Left lung (tissue), 10 donors: ENCODE data around the gene BTBD9. TPM values are rescaled to one million over a fixed set of nuclear protein-coding genes. Genes with fewer than 3 reads are reported as not detected.
A peak's percentile ranks its signal among the peaks of the same experiment; 100 is the strongest.

Experiments used
- ATAC-seq: fragments of 200-7000 bp; cut with Tn5 transposase; one replicate; pipeline ENCODE4 v1.9.1; 2020; ENCODE audit warnings: moderate library complexity
- DNase-seq, 4 donors: peaks; one replicate each; pipeline ENCODE4 v3.0.0-alpha.2; 2013 to 2020
- H3K27ac ChIP-seq, 2 donors: fragments of 200-600 bp; sonication (generic) in 1 of 2; one replicate each; pipeline versions ENCODE4 v1.5.0 to v1.8.0; 2020 to 2021
- H3K27me3 ChIP-seq, 2 donors: fragments of 200-600 bp; sonication (generic) in 1 of 2; one replicate each; pipeline versions ENCODE4 v1.5.0 to v1.8.0; 2020 to 2021
- H3K36me3 ChIP-seq, 2 donors: fragments of 200-600 bp; sonication (generic) in 1 of 2; one replicate each; pipeline versions ENCODE4 v1.5.0 to v1.8.0; 2020 to 2021
- H3K4me1 ChIP-seq, 2 donors: fragments of 200-600 bp; one replicate each; pipeline ENCODE4 v1.8.0; 2021
- H3K4me3 ChIP-seq, 2 donors: fragments of 200-600 bp; sonication (generic) in 1 of 2; one replicate each; pipeline versions ENCODE4 v1.5.0 to v1.8.0; 2020 to 2021; ENCODE audit warnings: mild to moderate bottlenecking in 1 of 2
- H3K9me3 ChIP-seq, 2 donors: fragments of 200-600 bp; sonication (generic) in 1 of 2; one replicate each; pipeline versions ENCODE4 v1.5.0 to v1.8.0; 2020 to 2021
- CTCF ChIP-seq, 2 donors: fragments of 200-600 bp; sonication (generic) in 1 of 2; IDR thresholded peaks; one replicate each; pipeline versions ENCODE4 v1.5.0 to v1.8.0; 2021; ENCODE audit warnings: antibody characterized with exemption in 2 of 2
- intact Hi-C, 2 donors: fragments of 100-400 bp; cut with DNase I; formaldehyde crosslinking; loops; one replicate each; pipeline versions ENCODE4 v1.11.2 to v1.14.2; 2022
- polyA plus RNA-seq, 6 donors: library from polyadenylated mRNA; unstranded; fragments of 120-200 nt; gene quantifications; one replicate each; pipeline ENCODE4 v1.2.1, GENCODE V29; 2013; ENCODE audit not compliant: insufficient read length in 6 of 6
- total RNA-seq, 2 donors: library from RNA; stranded (reverse); fragmentation: NEBNext Ultra II Directional; extraction: Animal tissue kit (Norgen Biotek cat#: 25700); gene quantifications; one replicate each; pipeline ENCODE4 v1.2.1, GENCODE V29; 2021
- donor health status: DM: no; HTN: yes; CAD: no.
- donor health status: DM: no; HTN: no; CAD: no.

BTBD9 gene
- total and polyA plus RNA-seq, 8 donors = 14.2 to 44.0 (median 16.0) TPM

GRCh38 chr6:38158762-38159350 is 480.9 kb downstream of the BTBD9 start:
- no peak overlapping the region for H3K27ac ChIP-seq
- ATAC-seq (no peak), DNase-seq (no peak)
- H3K9me3 ChIP-seq = no peaks in the 10 kb centered on the region
- H3K36me3 ChIP-seq = peaks cover 0 to 11% of the 10 kb centered on the region in 2 donors
- intact Hi-C loops = no loop called here
- H3K4me1 ChIP-seq = peaks cover 0 to 23% of the 10 kb centered on the region in 2 donors
- H3K4me3 ChIP-seq = no peak overlapping the region
- no peak for TF ChIP-seq CTCF (IDR thresholded peaks at IDR 0.05)
- no peaks in the 10 kb centered on the region for H3K27me3 ChIP-seq

GRCh38 chr6:38157905-38158304 is 481.8 kb downstream of the BTBD9 start:
- H3K27ac ChIP-seq = no peak overlapping the region
- no peaks in the 10 kb centered on the region for H3K27me3 ChIP-seq
- H3K4me1 ChIP-seq = peaks cover 0 to 26% of the 10 kb centered on the region in 2 donors
- no peak for ATAC-seq
- no peak overlapping the region for H3K4me3 ChIP-seq
- intact Hi-C loops = no loop called here
- no peak for DNase-seq
- H3K9me3 ChIP-seq = no peaks in the 10 kb centered on the region
- peaks cover 0 to 21% of the 10 kb centered on the region in 2 donors for H3K36me3 ChIP-seq
- no peak for TF ChIP-seq CTCF (IDR thresholded peaks at IDR 0.05)

GRCh38 chr6:38156818-38157565 is 482.7 kb downstream of the BTBD9 start:
- H3K27ac ChIP-seq = no peak overlapping the region
- no peaks in the 10 kb centered on the region for H3K27me3 ChIP-seq
- peaks cover 0 to 30% of the 10 kb centered on the region in 2 donors for H3K36me3 ChIP-seq
- intact Hi-C loops = no loop called here
- DNase-seq (no peak), ATAC-seq (no peak)
- H3K4me3 ChIP-seq = no peak overlapping the region
- peaks cover 0 to 26% of the 10 kb centered on the region in 2 donors for H3K4me1 ChIP-seq
- H3K9me3 ChIP-seq = no peaks in the 10 kb centered on the region
- no peak for TF ChIP-seq CTCF (IDR thresholded peaks at IDR 0.05)

GRCh38 chr6:38155621-38156204 is 484.0 kb downstream of the BTBD9 start:
- peaks cover 0 to 26% of the 10 kb centered on the region in 2 donors for H3K4me1 ChIP-seq
- H3K27ac ChIP-seq = peak overlapping the region in 1 of 2 donors; percentile 63
- no peak for TF ChIP-seq CTCF (IDR thresholded peaks at IDR 0.05)
- no peak overlapping the region for H3K4me3 ChIP-seq
- intact Hi-C loops = no loop called here
- H3K27me3 ChIP-seq = no peaks in the 10 kb centered on the region
- ATAC-seq = no peak
- no peak for DNase-seq
- no peaks in the 10 kb centered on the region for H3K9me3 ChIP-seq
- H3K36me3 ChIP-seq = peaks cover 0 to 36% of the 10 kb centered on the region in 2 donors

GRCh38 chr6:38155144-38155543 is 484.6 kb downstream of the BTBD9 start:
- H3K4me1 ChIP-seq = peaks cover 0 to 26% of the 10 kb centered on the region in 2 donors
- peaks cover 0 to 36% of the 10 kb centered on the region in 2 donors for H3K36me3 ChIP-seq
- TF ChIP-seq CTCF (IDR thresholded peaks at IDR 0.05) = no peak
- H3K27me3 ChIP-seq = no peaks in the 10 kb centered on the region
- ATAC-seq = peak; percentile 59
- H3K4me3 ChIP-seq = no peak overlapping the region
- peak overlapping the region in 1 of 2 donors; percentile 63 for H3K27ac ChIP-seq
- intact Hi-C loops = no loop called here
- peak in 3 of 4 donors; percentile 26 to 68 (median 57) for DNase-seq
- no peaks in the 10 kb centered on the region for H3K9me3 ChIP-seq
